GM13977 (cell line): ENCODE measurements around the gene PDSS2.

Source experiments
- DNase-seq: peaks from one replicate; pipeline ENCODE4 v3.0.0; 2012; ENCODE audit warnings: low spot score
- CTCF ChIP-seq: IDR thresholded peaks from 2 replicates; pipeline ENCODE4 v1.5.1; 2012; ENCODE audit warnings: mild to moderate bottlenecking, control low read depth; ENCODE audit not compliant: insufficient read depth; ENCODE audit errors: extremely low read depth, missing control alignments
- in situ Hi-C: fragments of 300-500 bp; cut with MboI; formaldehyde crosslinking; loops from one replicate; pipeline ENCODE4 v1.12.0; 2022; ENCODE audit warnings: low sequenced_read_pairs, low pct_unique_long_range_greater_than_20kb, mixed read lengths, inconsistent platforms; ENCODE audit not compliant: unreplicated experiment

The PDSS2 gene

GRCh38 chr6:107331409-107332386 is 127.7 kb downstream of the PDSS2 start:
- TF ChIP-seq CTCF, result no peak
- no peak for DNase-seq
- in situ Hi-C loops, result no loop called here

DNA sequence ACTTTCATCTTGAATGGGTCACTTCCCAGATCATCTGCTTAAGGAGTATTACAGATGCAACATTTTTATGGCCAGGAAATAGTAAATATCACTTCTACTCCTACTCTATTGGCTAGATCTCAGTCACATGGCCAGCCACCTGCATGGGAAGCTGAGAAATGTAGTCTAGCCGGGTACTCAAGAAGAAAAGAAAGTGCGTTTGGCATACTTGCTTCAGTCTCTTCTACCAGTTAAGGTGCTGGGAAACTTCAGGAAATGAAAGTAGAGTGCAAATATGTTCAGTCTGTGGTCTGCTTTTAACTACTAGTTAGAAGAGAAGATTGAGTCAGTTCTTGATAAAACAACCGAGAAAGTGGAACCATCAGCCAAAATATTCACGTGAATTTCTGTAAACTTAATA is 129.2 kb downstream of the PDSS2 start:
- in situ Hi-C loops, result no loop called here
- peak; percentile 52 for DNase-seq
- no peak for TF ChIP-seq CTCF

- in situ Hi-C loops, result no loop called here
- TF ChIP-seq CTCF, result no peak
- DNase-seq, result no peak
Observed at GRCh38 chr6:107329063-107329860, 130.1 kb downstream of the PDSS2 start.

- TF ChIP-seq CTCF, result no peak
- in situ Hi-C loops, result no loop called here
- DNase-seq, result no peak
Observed at GRCh38 chr6:107328081-107328480, 131.3 kb downstream of the PDSS2 start.

DNA sequence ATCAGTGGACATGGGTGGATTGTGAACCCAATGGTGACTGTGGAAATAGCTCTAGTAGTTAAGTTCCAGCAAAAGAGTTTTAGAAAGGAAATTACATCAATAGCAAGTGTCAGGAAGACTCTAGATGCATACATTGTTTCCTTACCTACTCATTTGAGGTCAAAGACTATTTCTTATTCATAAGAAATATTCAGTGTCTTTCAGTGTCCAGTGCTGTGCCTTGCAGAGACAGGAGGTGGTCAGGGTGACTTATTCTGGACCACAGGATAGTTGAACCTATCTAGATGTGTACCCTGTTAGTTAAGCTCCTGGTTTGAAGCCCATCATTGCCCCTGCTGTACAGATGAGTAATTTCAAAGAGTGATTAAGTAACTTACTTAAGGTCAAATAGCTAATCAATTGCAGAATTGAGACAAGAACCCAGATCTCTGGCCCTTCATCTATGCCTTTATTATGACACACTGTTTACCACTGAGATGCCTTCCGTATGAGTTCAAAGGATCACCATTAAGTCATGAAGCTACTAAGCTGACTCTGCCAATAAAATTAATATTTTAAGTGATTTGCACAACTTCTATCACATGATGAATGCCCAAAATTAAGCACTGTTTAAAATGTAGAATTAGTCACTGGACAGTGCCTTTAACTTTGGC is 136.1 kb downstream of the PDSS2 start:
- no peak for TF ChIP-seq CTCF
- in situ Hi-C loops, result loop anchor here (25.0 kb wide), 1 partner anchor 364 kb away; no protein-coding TSS in a partner anchor
- DNase-seq, result no peak

GRCh38 chr6:107321793-107322192 is 137.6 kb downstream of the PDSS2 start:
- no peak for DNase-seq
- in situ Hi-C loops, result loop anchor here (25.0 kb wide), 1 partner anchor 366 kb away; no protein-coding TSS in a partner anchor
- TF ChIP-seq CTCF, result no peak
